K562 (cell line): Measurements from ENCODE around the gene ARFRP1. TPM values are rescaled to one million over a fixed set of nuclear protein-coding genes. Genes with fewer than 3 reads are reported as not detected.

Source experiments
- CCAR2 ChIP-seq: fragments of 200-400 bp; formaldehyde crosslinking; IDR thresholded peaks from 2 replicates; pipeline ENCODE4 v1.6.1; 2017; ENCODE audit warnings: mild to moderate bottlenecking, low read depth, low read length
- ELF1 ChIP-seq: fragments of 200-800 bp; sonication (Bioruptor generic); IDR thresholded peaks from 2 replicates; pipeline ENCODE4 v1.6.1; 2016; ENCODE audit warnings: missing genetic modification characterization, missing compliant biosample characterization
- ELF4 ChIP-seq: fragments of 450-650 bp; formaldehyde crosslinking; IDR thresholded peaks from 2 replicates; pipeline ENCODE4 v1.4.0; 2022; ENCODE audit warnings: missing genetic modification characterization
- HDAC8 ChIP-seq: fragments of 450-650 bp; IDR thresholded peaks from 2 replicates; pipeline ENCODE4 v1.6.1; 2016; ENCODE audit warnings: mild to moderate bottlenecking, missing genetic modification characterization, moderate library complexity, missing compliant biosample characterization
- KLF13 ChIP-seq: fragments of 450-650 bp; IDR thresholded peaks from 2 replicates; pipeline ENCODE4 v1.6.1; 2016; ENCODE audit warnings: missing genetic modification characterization, low read depth, mild to moderate bottlenecking, missing compliant biosample characterization, moderate library complexity, borderline replicate concordance
- MXI1 ChIP-seq: IDR thresholded peaks from 2 replicates; pipeline ENCODE4 v1.6.1; 2011; ENCODE audit warnings: low read depth, mild to moderate bottlenecking, improper control_type of control experiment, low read length
- PCBP2 ChIP-seq: fragments of 200-400 bp; formaldehyde crosslinking; IDR thresholded peaks from 2 replicates; pipeline ENCODE4 v1.6.1; 2018; ENCODE audit warnings: low read length, low read depth, mild to moderate bottlenecking, moderate library complexity; ENCODE audit not compliant: poor library complexity, severe bottlenecking
- PHF20 ChIP-seq: fragments of 450-650 bp; IDR thresholded peaks from 2 replicates; pipeline ENCODE4 v1.6.1; 2018; ENCODE audit not compliant: partially characterized antibody
- POU5F1 ChIP-seq: fragments of 150-350 bp; IDR thresholded peaks from 2 replicates; pipeline ENCODE4 v1.6.1; 2014; ENCODE audit warnings: borderline replicate concordance, low read length, low read depth, mild to moderate bottlenecking; ENCODE audit not compliant: partially characterized antibody
- RNF2 ChIP-seq: sonication (generic); IDR thresholded peaks from 2 replicates; pipeline ENCODE4 v1.6.1; 2016
- TAF7 ChIP-seq: fragments of 450-650 bp; IDR thresholded peaks from 2 replicates; pipeline ENCODE4 v1.6.1; 2016; ENCODE audit warnings: missing genetic modification characterization, missing compliant biosample characterization
- ZBTB17 ChIP-seq: fragments of 450-650 bp; formaldehyde crosslinking; IDR thresholded peaks from 2 replicates; pipeline ENCODE4 v1.4.0; 2020; ENCODE audit warnings: mild to moderate bottlenecking
- ZNF175 ChIP-seq: fragments of 200-800 bp; sonication (Bioruptor generic); IDR thresholded peaks from 2 replicates; pipeline ENCODE4 v1.6.1; 2016; ENCODE audit warnings: low read depth, mild to moderate bottlenecking, missing genetic modification characterization, missing compliant biosample characterization
- polyA plus RNA-seq, 8 experiments: library from polyadenylated mRNA; depleted of rRNA in 4 of 8; stranded (reverse) in 5 of 8; unstranded in 3 of 8; fragments of >200 nt; fragmentation: Nextera tagmentation in 2 of 8; fragmentation: Illumina TruSeq in 1 of 8; extraction: Ambion mirVana in 2 of 8; extraction: Trizol in 1 of 8; gene quantifications; 2 replicates each; pipeline versions ENCODE4 v1.2.1 to v1.2.3, GENCODE V29; 2011 to 2014; ENCODE audit warnings: inconsistent platforms in 1 of 8, missing spikeins in 1 of 8
- total RNA-seq, 7 experiments: library from RNA; depleted of rRNA in 6 of 7; stranded (reverse); fragments of >200 nt in 6 of 7; fragmentation: Illumina TruSeq in 2 of 7; extraction: Trizol in 2 of 7; gene quantifications; 2 replicates each; pipeline versions ENCODE4 v1.2.1 to v1.2.3, GENCODE V29; 2011 to 2021; ENCODE audit warnings: low replicate concordance in 1 of 7
- TF ChIP-seq, protein P1 (sequence below): fragments of 450-650 bp; formaldehyde crosslinking; IDR thresholded peaks from 2 replicates; pipeline ENCODE4 v1.4.0; 2022; ENCODE audit warnings: missing genetic modification characterization
- TF ChIP-seq, protein P2 (sequence below): sonication (generic); formaldehyde crosslinking; IDR thresholded peaks from 2 replicates; pipeline ENCODE4 v1.8.1; 2023; ENCODE audit warnings: mild to moderate bottlenecking, missing genetic modification reagents
- TF ChIP-seq, protein P3 (sequence below): sonication (generic); formaldehyde crosslinking; IDR thresholded peaks from 2 replicates; pipeline ENCODE4 v1.8.1; 2023; ENCODE audit warnings: mild to moderate bottlenecking, missing genetic modification reagents
- TF ChIP-seq, protein P4 (sequence below): fragments of 150-350 bp; conservative IDR thresholded peaks from 2 replicates; pipeline ENCODE4 v1.6.1; 2014; ENCODE audit warnings: low read length

ARFRP1 gene
- total and polyA plus RNA-seq, 9 of the 15 experiments (the other 6 are each of a cell fraction or from before 2014, with no cell fraction given): 2.2 to 78.9 (median 37.3) TPM

DNA sequence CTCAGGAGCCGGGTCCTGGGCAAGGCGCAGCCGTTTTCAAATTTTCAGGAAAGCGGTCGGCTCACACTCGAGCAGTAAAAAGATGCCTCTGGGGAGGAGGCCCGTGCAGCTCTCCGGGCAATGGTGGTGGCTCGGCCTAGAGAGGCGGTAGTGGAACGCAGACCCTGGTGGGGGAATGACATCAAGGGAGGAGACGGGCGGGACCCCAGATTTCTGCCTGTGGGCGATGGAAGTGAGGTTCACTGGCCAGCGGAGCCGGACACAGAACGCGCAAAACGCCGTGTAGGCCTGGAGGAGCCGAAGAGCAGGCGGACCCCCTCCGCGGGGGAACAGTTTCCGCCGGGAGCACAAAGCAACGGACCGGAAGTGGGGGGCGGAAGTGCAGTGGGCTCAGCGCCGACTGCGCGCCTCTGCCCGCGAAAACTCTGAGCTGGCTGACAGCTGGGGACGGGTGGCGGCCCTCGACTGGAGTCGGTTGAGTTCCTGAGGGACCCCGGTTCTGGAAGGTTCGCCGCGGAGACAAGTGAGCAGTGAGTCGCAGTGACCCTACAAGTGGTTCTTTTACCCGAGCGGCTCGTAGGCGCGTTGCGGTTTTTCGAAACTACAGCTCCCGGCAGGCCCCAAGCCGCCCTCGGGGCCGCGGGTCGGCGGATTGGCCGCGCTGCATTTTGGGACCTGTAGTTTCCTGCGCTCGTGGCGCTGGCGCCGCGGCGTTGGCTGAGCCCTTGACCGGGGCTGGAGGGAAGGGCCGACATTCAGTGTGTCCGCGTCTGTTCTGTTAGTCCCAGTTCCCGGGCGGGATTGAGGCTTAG is 49.6 kb downstream of the ARFRP1 start, which contains the start of gene RTEL1 (continued):
- TF ChIP-seq, protein P1, sequence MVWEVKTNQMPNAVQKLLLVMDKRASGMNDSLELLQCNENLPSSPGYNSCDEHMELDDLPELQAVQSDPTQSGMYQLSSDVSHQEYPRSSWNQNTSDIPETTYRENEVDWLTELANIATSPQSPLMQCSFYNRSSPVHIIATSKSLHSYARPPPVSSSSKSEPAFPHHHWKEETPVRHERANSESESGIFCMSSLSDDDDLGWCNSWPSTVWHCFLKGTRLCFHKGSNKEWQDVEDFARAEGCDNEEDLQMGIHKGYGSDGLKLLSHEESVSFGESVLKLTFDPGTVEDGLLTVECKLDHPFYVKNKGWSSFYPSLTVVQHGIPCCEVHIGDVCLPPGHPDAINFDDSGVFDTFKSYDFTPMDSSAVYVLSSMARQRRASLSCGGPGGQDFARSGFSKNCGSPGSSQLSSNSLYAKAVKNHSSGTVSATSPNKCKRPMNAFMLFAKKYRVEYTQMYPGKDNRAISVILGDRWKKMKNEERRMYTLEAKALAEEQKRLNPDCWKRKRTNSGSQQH (CRISPR knock-in tag): peak; percentile 45; the same call in 1 of the 2 replicates
- TF ChIP-seq TAF7 (peak; percentile 86), ZBTB17 (peak; percentile 35; the same call in 1 of the 2 replicates), RNF2 (peak; percentile 77; the same call in 1 of the 2 replicates), ZNF175 (CRISPR knock-in tag) (0 out of 2 replicates have a peak, but pooled peaks have one; percentile 36), MXI1 (peak; percentile 61; the same call in 1 of the 2 replicates), ELF1 (tag) (peak; percentile 83), PHF20 (peak; percentile 93), POU5F1 (no peak), CCAR2 (no peak), HDAC8 (tag) (peak; percentile 67; the same call in 1 of the 2 replicates), KLF13 (tag) (peak; percentile 45; the same call in 1 of the 2 replicates), PCBP2 (no peak), ELF4 (CRISPR knock-in tag) (peak; percentile 15; the same call in 1 of the 2 replicates)
- TF ChIP-seq, protein P2, sequence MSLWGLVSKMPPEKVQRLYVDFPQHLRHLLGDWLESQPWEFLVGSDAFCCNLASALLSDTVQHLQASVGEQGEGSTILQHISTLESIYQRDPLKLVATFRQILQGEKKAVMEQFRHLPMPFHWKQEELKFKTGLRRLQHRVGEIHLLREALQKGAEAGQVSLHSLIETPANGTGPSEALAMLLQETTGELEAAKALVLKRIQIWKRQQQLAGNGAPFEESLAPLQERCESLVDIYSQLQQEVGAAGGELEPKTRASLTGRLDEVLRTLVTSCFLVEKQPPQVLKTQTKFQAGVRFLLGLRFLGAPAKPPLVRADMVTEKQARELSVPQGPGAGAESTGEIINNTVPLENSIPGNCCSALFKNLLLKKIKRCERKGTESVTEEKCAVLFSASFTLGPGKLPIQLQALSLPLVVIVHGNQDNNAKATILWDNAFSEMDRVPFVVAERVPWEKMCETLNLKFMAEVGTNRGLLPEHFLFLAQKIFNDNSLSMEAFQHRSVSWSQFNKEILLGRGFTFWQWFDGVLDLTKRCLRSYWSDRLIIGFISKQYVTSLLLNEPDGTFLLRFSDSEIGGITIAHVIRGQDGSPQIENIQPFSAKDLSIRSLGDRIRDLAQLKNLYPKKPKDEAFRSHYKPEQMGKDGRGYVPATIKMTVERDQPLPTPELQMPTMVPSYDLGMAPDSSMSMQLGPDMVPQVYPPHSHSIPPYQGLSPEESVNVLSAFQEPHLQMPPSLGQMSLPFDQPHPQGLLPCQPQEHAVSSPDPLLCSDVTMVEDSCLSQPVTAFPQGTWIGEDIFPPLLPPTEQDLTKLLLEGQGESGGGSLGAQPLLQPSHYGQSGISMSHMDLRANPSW (CRISPR knock-in tag): peak; percentile 14
- TF ChIP-seq, protein P3, sequence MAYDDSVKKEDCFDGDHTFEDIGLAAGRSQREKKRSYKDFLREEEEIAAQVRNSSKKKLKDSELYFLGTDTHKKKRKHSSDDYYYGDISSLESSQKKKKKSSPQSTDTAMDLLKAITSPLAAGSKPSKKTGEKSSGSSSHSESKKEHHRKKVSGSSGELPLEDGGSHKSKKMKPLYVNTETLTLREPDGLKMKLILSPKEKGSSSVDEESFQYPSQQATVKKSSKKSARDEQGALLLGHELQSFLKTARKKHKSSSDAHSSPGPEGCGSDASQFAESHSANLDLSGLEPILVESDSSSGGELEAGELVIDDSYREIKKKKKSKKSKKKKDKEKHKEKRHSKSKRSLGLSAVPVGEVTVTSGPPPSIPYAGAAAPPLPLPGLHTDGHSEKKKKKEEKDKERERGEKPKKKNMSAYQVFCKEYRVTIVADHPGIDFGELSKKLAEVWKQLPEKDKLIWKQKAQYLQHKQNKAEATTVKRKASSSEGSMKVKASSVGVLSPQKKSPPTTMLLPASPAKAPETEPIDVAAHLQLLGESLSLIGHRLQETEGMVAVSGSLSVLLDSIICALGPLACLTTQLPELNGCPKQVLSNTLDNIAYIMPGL (CRISPR knock-in tag): peak; percentile 75; the same call in 1 of the 2 replicates
- TF ChIP-seq, protein P4, sequence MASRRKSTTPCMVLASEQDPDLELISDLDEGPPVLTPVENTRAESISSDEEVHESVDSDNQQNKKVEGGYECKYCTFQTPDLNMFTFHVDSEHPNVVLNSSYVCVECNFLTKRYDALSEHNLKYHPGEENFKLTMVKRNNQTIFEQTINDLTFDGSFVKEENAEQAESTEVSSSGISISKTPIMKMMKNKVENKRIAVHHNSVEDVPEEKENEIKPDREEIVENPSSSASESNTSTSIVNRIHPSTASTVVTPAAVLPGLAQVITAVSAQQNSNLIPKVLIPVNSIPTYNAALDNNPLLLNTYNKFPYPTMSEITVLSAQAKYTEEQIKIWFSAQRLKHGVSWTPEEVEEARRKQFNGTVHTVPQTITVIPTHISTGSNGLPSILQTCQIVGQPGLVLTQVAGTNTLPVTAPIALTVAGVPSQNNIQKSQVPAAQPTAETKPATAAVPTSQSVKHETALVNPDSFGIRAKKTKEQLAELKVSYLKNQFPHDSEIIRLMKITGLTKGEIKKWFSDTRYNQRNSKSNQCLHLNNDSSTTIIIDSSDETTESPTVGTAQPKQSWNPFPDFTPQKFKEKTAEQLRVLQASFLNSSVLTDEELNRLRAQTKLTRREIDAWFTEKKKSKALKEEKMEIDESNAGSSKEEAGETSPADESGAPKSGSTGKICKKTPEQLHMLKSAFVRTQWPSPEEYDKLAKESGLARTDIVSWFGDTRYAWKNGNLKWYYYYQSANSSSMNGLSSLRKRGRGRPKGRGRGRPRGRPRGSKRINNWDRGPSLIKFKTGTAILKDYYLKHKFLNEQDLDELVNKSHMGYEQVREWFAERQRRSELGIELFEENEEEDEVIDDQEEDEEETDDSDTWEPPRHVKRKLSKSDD: peak; percentile 62; the same call in 1 of the 2 replicates
